H9 (cell line): Measurements from ENCODE around the gene MAPT. TPM values are rescaled to one million over a fixed set of nuclear protein-coding genes. Genes with fewer than 3 reads are reported as not detected.

Experiments
- DNase-seq: peaks from one replicate; pipeline ENCODE4 v3.0.0-alpha.2; 2017
- H2AFZ ChIP-seq: one replicate; pipeline ENCODE4 v1.6.1; 2013; ENCODE audit warnings: mild to moderate bottlenecking, low read length, control low read depth, moderate library complexity
- H2AK5ac ChIP-seq: 2 replicates; pipeline ENCODE4 v1.6.1; 2013; ENCODE audit warnings: low read length, control low read depth, mixed read lengths; ENCODE audit not compliant: insufficient read length
- H2BK120ac ChIP-seq: one replicate; pipeline ENCODE4 v1.6.1; 2013; ENCODE audit warnings: low read depth, mild to moderate bottlenecking, low read length, control low read depth, inconsistent platforms; ENCODE audit not compliant: poor library complexity, severe bottlenecking
- H2BK12ac ChIP-seq: 2 replicates; pipeline ENCODE4 v1.6.1; 2013; ENCODE audit warnings: low read length, control low read depth, mixed read lengths, low read depth; ENCODE audit not compliant: insufficient read length
- H2BK15ac ChIP-seq: 2 replicates; pipeline ENCODE4 v1.6.1; 2013; ENCODE audit warnings: low read depth, low read length, control low read depth
- H2BK20ac ChIP-seq: one replicate; pipeline ENCODE4 v1.6.1; 2013; ENCODE audit warnings: low read depth, mild to moderate bottlenecking, low read length, control low read depth, inconsistent platforms; ENCODE audit not compliant: poor library complexity, severe bottlenecking
- H2BK5ac ChIP-seq: 2 replicates; pipeline ENCODE4 v1.6.1; 2013; ENCODE audit warnings: low read length, control low read depth, mixed read lengths; ENCODE audit not compliant: insufficient read length
- H3K14ac ChIP-seq: 2 replicates; pipeline ENCODE4 v1.6.1; 2013; ENCODE audit warnings: low read length, control low read depth; ENCODE audit not compliant: insufficient read depth
- H3K18ac ChIP-seq: 2 replicates; pipeline ENCODE4 v1.6.1; 2013; ENCODE audit warnings: low read depth, mild to moderate bottlenecking, mixed read lengths, low read length, control low read depth; ENCODE audit not compliant: insufficient read length
- H3K23ac ChIP-seq: 2 replicates; pipeline ENCODE4 v1.6.1; 2013; ENCODE audit warnings: low read length, control low read depth, mixed read lengths, low read depth; ENCODE audit not compliant: insufficient read length
- H3K23me2 ChIP-seq: 2 replicates; pipeline ENCODE4 v1.6.1; 2013; ENCODE audit warnings: low read depth, mild to moderate bottlenecking, mixed read lengths, low read length, control low read depth; ENCODE audit not compliant: insufficient read length, poor library complexity, severe bottlenecking
- H3K27ac ChIP-seq: 2 replicates; pipeline ENCODE4 v1.5.1; 2013; ENCODE audit warnings: low read length, control low read depth, mixed read lengths, low read depth; ENCODE audit not compliant: insufficient read length
- H3K27me3 ChIP-seq: 2 replicates; pipeline ENCODE4 v1.6.1; 2013; ENCODE audit warnings: low read length, control low read depth, inconsistent platforms; ENCODE audit not compliant: insufficient read depth
- H3K4ac ChIP-seq: 2 replicates; pipeline ENCODE4 v1.6.1; 2013; ENCODE audit warnings: low read depth, mild to moderate bottlenecking, control low read depth, inconsistent platforms, low read length, moderate library complexity
- H3K4me1 ChIP-seq: 2 replicates; pipeline ENCODE4 v1.6.1; 2013; ENCODE audit warnings: low read length, control low read depth, inconsistent platforms; ENCODE audit not compliant: insufficient read depth
- H3K4me2 ChIP-seq: 2 replicates; pipeline ENCODE4 v1.6.1; 2013; ENCODE audit warnings: low read length, control low read depth, mixed read lengths; ENCODE audit not compliant: insufficient read length, insufficient read depth
- H3K56ac ChIP-seq: 2 replicates; pipeline ENCODE4 v1.6.1; 2013; ENCODE audit warnings: low read depth, mild to moderate bottlenecking, mixed read lengths, low read length, control low read depth; ENCODE audit not compliant: insufficient read length
- H3K79me1 ChIP-seq: 2 replicates; pipeline ENCODE4 v1.6.1; 2013; ENCODE audit warnings: low read depth, mild to moderate bottlenecking, moderate library complexity, low read length, control low read depth, inconsistent platforms; ENCODE audit not compliant: insufficient read depth, poor library complexity, severe bottlenecking
- H3K79me2 ChIP-seq: 2 replicates; pipeline ENCODE4 v1.6.1; 2013; ENCODE audit warnings: low read length, control low read depth, inconsistent platforms; ENCODE audit not compliant: insufficient read depth
- H3K9ac ChIP-seq: 2 replicates; pipeline ENCODE4 v1.6.1; 2013; ENCODE audit warnings: low read length, control low read depth, mixed read lengths; ENCODE audit not compliant: insufficient read length; ENCODE audit errors: extremely low read depth
- H3K9me3 ChIP-seq: one replicate; pipeline ENCODE4 v1.6.1; 2013; ENCODE audit warnings: low read depth, low read length, inconsistent platforms; ENCODE audit not compliant: control insufficient read depth
- H3T11ph ChIP-seq: one replicate; pipeline ENCODE4 v1.6.1; 2013; ENCODE audit warnings: mild to moderate bottlenecking, low read length, control low read depth, inconsistent platforms
- H4K20me1 ChIP-seq: one replicate; pipeline ENCODE4 v1.6.1; 2013; ENCODE audit not compliant: control insufficient read depth, insufficient read length, insufficient read depth
- H4K5ac ChIP-seq: 2 replicates; pipeline ENCODE4 v1.6.1; 2013; ENCODE audit warnings: low read depth, mild to moderate bottlenecking, mixed read lengths, low read length, control low read depth; ENCODE audit not compliant: insufficient read length
- H4K8ac ChIP-seq: replicated peaks from 2 replicates; pipeline ENCODE4 v1.6.1; 2013; ENCODE audit warnings: low read length, control low read depth, mixed read lengths, low read depth; ENCODE audit not compliant: insufficient read length
- H4K91ac ChIP-seq: 2 replicates; pipeline ENCODE4 v1.6.1; 2013; ENCODE audit warnings: low read depth, mild to moderate bottlenecking, moderate library complexity, mixed read lengths, low read length, control low read depth; ENCODE audit not compliant: insufficient read length
- H3K27ac Mint-ChIP-seq, 3 experiments: 2 replicates in 2 of 3; 3 replicates in 1 of 3; pipeline ENCODE4 v1.8.0; 2020 to 2021; ENCODE audit warnings: mixed read lengths in 3 of 3, mild to moderate bottlenecking in 1 of 3, moderate library complexity in 1 of 3
- H3K27me3 Mint-ChIP-seq: 2 replicates; pipeline ENCODE4 v1.8.0; 2021; ENCODE audit warnings: low read depth, mild to moderate bottlenecking, moderate library complexity, mixed read lengths
- H3K36me3 Mint-ChIP-seq, 3 experiments: 2 replicates in 2 of 3; 3 replicates in 1 of 3; pipeline ENCODE4 v1.8.0; 2020 to 2021; ENCODE audit warnings: low read depth in 3 of 3, mixed read lengths in 3 of 3; ENCODE audit not compliant: insufficient read depth in 1 of 3
- H3K4me1 Mint-ChIP-seq, 2 experiments: 2 replicates each; pipeline ENCODE4 v1.8.0; 2020; ENCODE audit warnings: mixed read lengths in 2 of 2
- H3K4me3 Mint-ChIP-seq, 2 experiments: 2 replicates in 1 of 2; 3 replicates in 1 of 2; pipeline ENCODE4 v1.8.0; 2020 to 2021; ENCODE audit warnings: mild to moderate bottlenecking in 2 of 2, mixed read lengths in 2 of 2, moderate library complexity in 1 of 2
- H3K9me3 Mint-ChIP-seq, 2 experiments: 2 replicates in 1 of 2; 3 replicates in 1 of 2; pipeline ENCODE4 v1.8.0; 2020; ENCODE audit warnings: mild to moderate bottlenecking in 2 of 2, mixed read lengths in 2 of 2, moderate library complexity in 1 of 2
- CTCF ChIP-seq: fragments of 200-600 bp; sonication (generic); conservative IDR thresholded peaks from 3 replicates; pipeline ENCODE4 v1.8.0; 2021; ENCODE audit warnings: antibody characterized with exemption, mild to moderate bottlenecking
- WGBS: extraction: QIAGEN DNeasy Blood & Tissue Kit; methylation state at CpG from one replicate; pipeline ENCODE4 v1.1.7; 2013; ENCODE audit warnings: missing lambda C conversion rate, low lambda C conversion rate, mixed read lengths; ENCODE audit not compliant: insufficient read length; ENCODE audit errors: extremely low coverage; 5-methylcytosine and 5-hydroxymethylcytosine counted together
- total RNA-seq: library from RNA; stranded (reverse); gene quantifications from 2 replicates; pipeline ENCODE4 v1.2.1, GENCODE V29; 2021

The MAPT gene
- total RNA-seq, 1 experiment from 2014 or later: 1.6 TPM

GRCh38 chr17:45995627-45996270 lies 101.4 kb downstream of the MAPT start:
- H2BK12ac ChIP-seq: no peak overlapping the region
- no peak overlapping the region for H2AK5ac ChIP-seq
- H3K23me2 ChIP-seq: no peaks in the 10 kb centered on the region
- no peak overlapping the region for H3T11ph ChIP-seq
- H4K91ac ChIP-seq: no peak overlapping the region
- no peak for TF ChIP-seq CTCF
- no peaks in the 10 kb centered on the region for H3K9me3 ChIP-seq
- no peak overlapping the region for H3K27ac ChIP-seq
- H2BK15ac ChIP-seq: no peak overlapping the region
- H3K27me3 ChIP-seq: no peaks in the 10 kb centered on the region
- H3K79me1 ChIP-seq: no peaks in the 10 kb centered on the region
- no peaks in the 10 kb centered on the region for H4K20me1 ChIP-seq
- Mint-ChIP-seq H3K36me3 (no peaks in the 10 kb centered on the region), H3K9me3 (no peaks in the 10 kb centered on the region), H3K4me1 (peaks cover 9 to 13% of the 10 kb centered on the region in 2 experiments), H3K27me3 (no peaks in the 10 kb centered on the region; the same call in 1 of the 2 replicates), H3K27ac (no peak overlapping the region), H3K4me3 (no peak overlapping the region)
- H3K18ac ChIP-seq: no peak overlapping the region
- H4K5ac ChIP-seq: no peak overlapping the region
- H2AFZ ChIP-seq: no peak overlapping the region
- no peak overlapping the region for H3K14ac ChIP-seq
- H2BK20ac ChIP-seq: no peak overlapping the region
- H3K4me1 ChIP-seq: no peaks in the 10 kb centered on the region
- no peak overlapping the region for H2BK120ac ChIP-seq
- H3K79me2 ChIP-seq: no peaks in the 10 kb centered on the region
- no peak overlapping the region for H3K4me2 ChIP-seq
- H2BK5ac ChIP-seq: no peak overlapping the region
- no peak overlapping the region for H3K23ac ChIP-seq
- no peak for DNase-seq
- H3K56ac ChIP-seq: no peak overlapping the region
- no peak overlapping the region for H4K8ac ChIP-seq
- WGBS: no CpG with 5 or more reads among the region's 14 CpGs
- no peak overlapping the region for H3K4ac ChIP-seq
- no peak overlapping the region for H3K9ac ChIP-seq
